GM15510 (cell line): ENCODE results near the gene DLG2.

ENCODE experiments used
- POLR2A ChIP-seq: IDR thresholded peaks from 3 replicates; pipeline ENCODE4 v1.6.1; 2011; ENCODE audit warnings: borderline replicate concordance; ENCODE audit not compliant: insufficient read length; ENCODE audit errors: extremely low read depth

Gene DLG2

DNA sequence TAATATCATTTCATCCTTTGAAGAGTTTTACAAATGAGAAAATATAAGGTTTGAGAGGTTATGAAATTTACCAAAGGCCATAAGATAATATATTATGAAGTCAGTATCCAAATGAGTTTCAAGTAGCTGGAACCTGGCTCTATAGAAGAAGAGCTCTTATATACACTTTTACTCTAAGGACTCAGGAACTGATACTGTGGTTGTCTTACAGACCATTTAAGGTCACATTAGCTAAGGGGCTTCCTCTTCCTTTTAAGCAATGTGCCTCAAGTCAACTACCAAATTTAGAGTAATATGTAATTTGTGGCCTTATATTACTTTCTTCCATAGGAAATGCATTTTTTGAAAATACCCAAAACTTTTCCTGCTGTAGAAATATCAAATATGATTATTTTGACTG lies 369.3 kb downstream of the DLG2 start:
- TF ChIP-seq POLR2A: no peak

DNA sequence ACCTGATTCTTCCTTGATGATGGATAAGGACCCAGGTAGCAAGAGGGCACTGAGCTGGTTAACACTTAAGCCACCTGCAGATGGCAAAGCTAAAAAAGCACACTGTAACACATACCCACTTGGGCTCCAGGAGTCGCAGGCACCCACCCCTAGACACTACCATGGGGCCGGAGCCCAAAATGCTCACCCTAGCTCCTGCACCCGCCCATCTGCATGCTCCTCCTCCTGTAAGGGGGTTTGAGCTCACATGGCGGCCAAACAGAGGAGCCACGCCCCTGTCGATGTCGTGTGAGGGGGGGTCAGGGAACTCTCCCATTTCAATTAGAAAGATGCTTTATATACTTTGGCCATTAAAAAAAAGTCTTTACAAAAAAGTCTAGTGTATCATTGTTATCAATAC lies 370.7 kb downstream of the DLG2 start:
- no peak for TF ChIP-seq POLR2A

DNA sequence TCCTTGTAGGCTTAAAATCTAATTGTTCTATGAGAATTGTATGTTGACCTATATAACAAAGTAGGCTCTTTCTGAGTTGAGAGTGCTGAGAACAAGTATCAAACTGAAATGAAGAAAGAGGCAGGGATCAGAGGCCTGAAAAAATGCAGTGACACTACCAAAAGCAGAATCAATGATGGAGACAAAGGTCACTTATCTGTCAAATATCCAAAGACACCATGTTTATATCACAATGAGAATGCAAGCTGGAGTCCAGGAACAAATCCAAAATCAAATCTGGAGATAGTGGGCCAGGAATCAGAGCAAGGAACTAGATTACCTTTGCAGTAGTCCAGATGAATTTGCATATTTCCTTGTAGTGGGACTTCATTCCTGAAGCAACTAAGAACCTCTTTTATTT lies 377.7 kb downstream of the DLG2 start:
- no peak for TF ChIP-seq POLR2A

DNA sequence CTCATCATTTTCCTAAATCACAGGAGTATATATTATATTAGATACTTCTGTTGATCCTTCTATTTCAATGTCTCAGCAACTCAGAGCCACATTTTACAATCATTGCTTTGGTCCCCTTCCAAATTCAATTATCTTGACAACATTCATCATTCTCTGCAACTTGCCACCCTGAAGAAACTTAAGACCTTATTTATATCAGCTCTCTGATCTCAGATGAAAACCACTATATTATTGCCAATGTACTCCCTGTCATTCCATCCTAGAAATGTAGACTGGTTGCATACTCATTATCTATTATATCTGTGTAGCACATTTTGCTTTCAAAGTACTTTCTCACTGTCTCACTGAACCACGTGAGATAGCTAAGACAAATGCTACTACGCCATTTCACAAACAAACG lies 379.3 kb downstream of the DLG2 start:
- TF ChIP-seq POLR2A: no peak

DNA sequence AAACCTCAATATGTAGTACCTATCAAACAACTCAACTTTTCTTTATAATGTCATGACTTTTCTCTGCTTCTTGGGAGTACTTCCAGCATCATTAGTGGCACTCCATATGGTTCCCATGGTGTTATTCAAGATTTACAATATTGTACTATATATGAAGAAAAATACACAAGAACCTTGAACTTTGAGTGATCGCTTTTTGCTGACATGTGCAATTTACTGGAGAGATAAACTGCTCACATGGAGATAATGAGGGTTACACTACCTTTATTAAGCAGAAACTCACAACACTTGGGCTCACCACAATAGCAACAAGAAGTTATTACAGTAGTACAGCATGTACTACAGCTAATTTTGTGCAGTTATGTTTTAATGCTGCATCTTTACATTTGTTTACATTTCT lies 388.2 kb downstream of the DLG2 start:
- TF ChIP-seq POLR2A: no peak

DNA sequence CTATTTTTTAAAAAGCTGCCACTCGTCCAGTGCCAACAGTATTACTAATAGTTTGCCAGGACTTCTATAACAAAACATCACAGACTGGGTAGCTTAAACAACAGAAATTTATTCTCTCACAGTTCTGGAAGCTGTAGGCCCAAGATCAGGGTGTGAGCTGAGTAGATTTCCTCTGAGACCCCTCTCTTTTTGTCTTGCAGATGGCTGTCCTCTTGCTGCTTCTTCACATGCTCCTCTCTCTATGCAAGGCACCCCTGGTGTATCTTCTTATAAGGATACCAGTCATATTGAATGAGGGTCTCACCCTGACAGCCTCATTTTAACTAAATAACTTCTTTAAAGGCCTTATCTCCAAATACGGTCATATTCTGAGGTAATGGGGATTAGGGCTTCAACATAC lies 390.9 kb downstream of the DLG2 start:
- TF ChIP-seq POLR2A: no peak

DNA sequence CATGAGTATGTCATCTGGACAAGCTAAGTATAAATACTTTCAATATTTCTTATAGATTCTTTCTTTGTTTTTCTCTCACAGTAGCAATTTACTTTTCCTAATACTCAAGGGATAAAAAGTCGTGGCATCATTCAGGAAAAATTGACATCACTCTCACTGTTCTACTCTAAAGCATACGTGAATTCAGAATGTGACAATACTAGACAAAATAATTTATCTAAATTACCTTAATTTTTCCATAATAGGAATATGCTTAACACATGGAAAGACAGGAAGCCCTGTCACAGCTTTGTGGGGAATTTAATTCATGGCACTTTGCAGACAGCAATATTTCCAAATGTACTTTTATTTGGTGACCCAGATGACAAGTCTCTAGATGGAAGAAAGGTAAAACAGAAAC lies 394.6 kb downstream of the DLG2 start:
- no peak for TF ChIP-seq POLR2A

DNA sequence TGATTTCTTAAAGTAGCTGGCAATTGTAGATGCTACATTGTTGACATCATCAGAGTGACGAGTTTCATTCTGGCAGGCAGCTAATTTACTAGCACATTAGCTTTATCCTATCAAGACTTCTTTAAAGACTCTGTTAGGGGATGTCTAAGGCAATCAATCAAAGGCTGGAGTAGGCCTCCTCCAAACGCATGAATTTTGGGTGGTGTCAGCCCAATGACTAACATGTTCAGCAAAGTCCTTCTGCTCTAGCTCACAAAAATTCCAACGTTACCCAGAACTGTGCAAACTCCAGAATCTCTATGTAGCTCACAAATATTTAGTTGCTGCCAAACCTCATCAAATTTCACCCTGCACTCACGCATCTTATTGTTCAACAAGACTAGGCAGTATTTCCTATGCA lies 395.6 kb downstream of the DLG2 start:
- TF ChIP-seq POLR2A: no peak

DNA sequence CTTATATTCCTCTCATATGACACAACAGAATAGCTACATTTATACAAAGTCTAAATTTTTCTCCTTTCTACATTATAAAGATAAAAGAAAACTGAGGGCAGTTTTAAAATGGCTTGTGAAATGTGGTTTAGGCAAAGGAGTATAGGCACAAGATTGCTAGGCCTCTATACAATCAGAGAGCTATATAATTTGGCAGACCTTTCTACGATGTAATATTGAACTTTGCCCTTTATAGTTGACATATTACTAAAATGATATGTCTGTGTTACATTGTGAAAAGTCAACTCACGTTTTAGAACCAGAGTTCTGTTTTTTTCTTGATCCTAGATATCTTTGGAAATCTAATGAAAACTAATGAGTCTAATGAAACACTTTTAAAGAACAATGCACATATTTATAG lies 430.2 kb downstream of the DLG2 start:
- TF ChIP-seq POLR2A: no peak

DNA sequence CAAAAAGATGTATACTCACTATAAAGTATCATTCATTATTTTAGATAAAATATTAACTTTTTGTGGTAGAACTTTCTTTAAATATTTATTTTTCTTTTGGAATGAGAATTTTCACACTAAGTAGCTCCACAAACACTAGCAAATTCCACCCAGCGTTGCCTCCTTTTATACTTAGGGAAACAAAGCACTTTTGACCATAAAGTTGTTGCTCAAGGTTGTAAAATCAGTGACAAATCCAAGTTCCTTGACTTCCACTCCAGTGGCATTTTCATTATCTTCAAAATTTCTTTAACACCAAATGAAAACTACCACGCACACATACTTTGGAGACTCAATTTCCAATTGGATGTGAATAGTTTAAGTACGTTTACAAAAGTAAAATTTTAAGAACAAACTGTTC lies 431.2 kb downstream of the DLG2 start:
- TF ChIP-seq POLR2A: no peak

DNA sequence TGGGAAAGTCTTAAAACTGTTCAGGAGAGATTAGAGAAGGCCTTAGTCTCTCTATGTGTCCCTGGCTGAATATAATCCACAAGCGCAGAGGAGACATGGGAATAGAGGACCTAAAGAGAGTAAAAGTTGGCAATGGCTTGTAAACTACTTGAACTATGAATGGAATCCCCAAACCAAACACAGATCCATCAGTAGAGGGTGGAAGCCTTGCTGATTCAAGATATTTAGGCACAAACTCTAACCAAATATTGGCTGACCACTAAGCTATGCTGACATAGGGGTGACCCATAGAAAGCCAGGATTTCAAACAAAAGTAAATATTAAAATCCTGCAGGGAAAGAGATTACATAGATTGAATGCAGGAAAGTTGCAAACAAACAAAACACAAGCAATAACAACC lies 439.2 kb downstream of the DLG2 start:
- TF ChIP-seq POLR2A: no peak

DNA sequence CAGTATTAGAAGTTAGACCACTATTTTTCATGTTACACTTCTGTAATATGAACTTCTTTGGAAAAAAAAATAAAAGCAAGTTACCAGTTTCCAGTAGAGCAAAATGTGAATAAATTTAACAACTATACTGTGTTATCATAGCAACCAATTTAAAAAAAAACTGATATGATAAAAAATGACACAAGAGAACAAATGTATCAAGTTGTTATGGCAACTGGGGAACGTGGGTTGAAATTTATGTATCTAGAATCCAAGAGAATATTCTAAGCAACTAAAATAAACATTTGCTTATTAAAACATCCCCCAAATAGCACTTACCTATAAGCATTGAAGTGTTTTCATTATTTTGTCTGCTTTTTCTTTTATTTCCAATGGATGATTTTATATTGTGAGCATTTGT lies 442.4 kb downstream of the DLG2 start:
- TF ChIP-seq POLR2A: no peak

DNA sequence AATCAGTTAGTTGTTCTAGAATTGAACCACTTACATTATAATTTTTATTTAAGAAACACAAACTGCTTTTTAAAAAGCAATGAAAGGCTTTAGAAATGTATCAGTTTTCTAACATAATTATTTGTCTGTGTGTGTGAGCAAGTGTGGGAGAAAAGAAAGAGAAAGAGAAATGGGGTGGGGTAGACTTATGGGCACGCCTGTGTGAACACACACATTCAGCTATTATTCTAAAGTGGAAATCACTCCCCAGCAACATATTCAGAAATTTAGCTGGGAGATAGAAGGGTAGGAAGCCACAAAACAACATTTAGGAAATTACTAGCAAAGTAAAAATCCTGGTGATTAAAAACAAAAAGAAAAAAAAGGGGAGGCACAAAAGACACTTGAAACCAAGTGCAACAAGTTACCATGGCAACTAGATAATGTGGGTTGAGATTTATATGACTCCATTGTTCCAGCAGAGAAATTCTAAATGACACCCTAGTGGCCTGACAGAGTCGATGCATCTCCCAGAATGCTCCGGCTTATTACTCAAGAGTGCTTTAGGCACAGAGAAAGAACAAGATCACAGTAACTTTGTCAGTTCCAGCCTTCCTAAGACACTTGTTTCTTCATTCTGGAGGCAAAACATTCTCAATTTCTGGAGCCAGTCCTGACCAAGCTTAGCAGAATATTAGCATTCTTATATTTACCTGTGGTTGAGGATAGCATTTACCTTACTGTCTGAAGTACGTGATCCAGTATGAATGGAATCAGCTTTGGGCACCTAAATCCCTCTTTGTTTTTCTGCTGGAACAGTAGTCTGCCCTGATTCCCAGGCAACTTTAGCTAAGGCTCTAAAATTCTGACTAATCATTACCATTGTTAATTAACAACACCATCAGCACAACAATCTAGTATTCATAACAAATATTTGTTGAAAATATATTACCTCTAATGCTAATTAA lies 444.4 kb downstream of the DLG2 start:
- no peak for TF ChIP-seq POLR2A

DNA sequence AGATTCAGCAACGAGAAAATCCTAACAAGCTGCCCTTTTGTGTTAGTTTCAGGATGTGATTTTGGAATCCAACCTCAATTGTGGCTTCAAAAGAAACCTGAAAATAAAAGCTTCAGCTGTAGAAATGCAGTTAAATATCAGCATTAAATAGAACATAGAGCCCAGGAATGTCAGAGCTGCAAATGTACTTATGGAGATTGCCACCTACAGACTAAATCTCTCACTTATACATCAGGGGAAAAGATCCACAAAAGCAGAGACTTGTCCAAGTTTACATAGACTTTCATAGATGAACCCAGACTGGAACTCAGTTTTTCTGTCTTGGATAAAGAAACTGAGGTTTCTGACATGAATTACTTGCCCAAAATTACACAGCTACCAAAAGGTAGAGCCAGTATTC lies 446.6 kb downstream of the DLG2 start:
- TF ChIP-seq POLR2A: no peak

DNA sequence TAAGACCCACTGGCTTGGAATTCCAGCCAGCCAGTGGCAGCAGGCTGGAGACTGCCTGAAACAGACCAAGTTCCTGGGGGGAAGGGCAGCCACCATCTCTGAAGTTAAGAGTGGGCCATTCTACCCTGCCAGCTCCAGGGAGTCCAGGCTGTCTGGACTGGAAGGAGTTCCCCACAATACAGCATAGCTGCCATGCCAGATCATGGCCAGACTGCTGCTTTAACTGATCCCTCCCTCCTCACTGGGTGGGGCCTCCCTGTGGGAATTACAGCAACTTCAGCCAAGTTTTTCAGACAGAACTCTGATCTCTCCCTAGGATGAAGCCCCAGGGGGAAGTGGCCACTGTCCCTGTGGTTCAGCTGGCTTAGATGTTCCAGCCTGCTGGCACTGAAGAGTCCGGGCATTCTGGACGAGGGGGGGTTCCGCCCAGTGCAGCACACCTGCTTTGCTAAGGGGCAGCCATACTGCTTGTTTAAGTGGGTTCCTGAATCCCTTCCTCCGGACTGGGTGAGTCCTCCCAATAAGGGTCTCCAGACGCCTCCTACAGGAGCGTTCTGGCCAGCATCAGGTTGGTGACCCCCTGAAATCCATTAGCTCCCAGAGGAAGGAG lies 455.4 kb downstream of the DLG2 start:
- TF ChIP-seq POLR2A: no peak

DNA sequence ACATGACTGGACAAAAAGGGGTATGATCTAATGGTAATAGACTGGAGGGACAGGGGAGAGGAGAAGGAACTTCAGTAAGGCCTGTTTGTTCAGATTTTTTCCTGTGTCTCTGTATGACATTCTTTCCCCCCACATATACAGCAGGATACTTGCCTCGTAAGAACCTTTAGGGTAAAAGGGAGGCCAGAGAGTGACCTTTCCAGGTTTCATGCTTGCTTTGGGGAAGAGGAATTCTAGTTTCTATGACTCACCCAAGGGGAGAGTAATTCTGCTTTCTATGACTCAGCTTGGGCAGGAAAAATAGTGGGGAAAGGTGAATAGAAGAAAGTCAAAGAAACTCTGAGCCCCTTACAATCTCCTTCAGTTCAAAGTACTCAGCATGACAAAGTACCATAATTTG lies 457.0 kb downstream of the DLG2 start:
- TF ChIP-seq POLR2A: no peak
